H9 (cell line): ENCODE data around the gene WIPF1. TPM values are rescaled to one million over a fixed set of nuclear protein-coding genes. Genes with fewer than 3 reads are reported as not detected.

ENCODE experiments used
- DNase-seq: peaks from one replicate; pipeline ENCODE4 v3.0.0-alpha.2; 2017
- H2AFZ ChIP-seq: one replicate; pipeline ENCODE4 v1.6.1; 2013; ENCODE audit warnings: mild to moderate bottlenecking, low read length, control low read depth, moderate library complexity
- H2AK5ac ChIP-seq: 2 replicates; pipeline ENCODE4 v1.6.1; 2013; ENCODE audit warnings: low read length, control low read depth, mixed read lengths; ENCODE audit not compliant: insufficient read length
- H2BK120ac ChIP-seq: one replicate; pipeline ENCODE4 v1.6.1; 2013; ENCODE audit warnings: low read depth, mild to moderate bottlenecking, low read length, control low read depth, inconsistent platforms; ENCODE audit not compliant: poor library complexity, severe bottlenecking
- H2BK12ac ChIP-seq: 2 replicates; pipeline ENCODE4 v1.6.1; 2013; ENCODE audit warnings: low read length, control low read depth, mixed read lengths, low read depth; ENCODE audit not compliant: insufficient read length
- H2BK15ac ChIP-seq: 2 replicates; pipeline ENCODE4 v1.6.1; 2013; ENCODE audit warnings: low read depth, low read length, control low read depth
- H2BK20ac ChIP-seq: one replicate; pipeline ENCODE4 v1.6.1; 2013; ENCODE audit warnings: low read depth, mild to moderate bottlenecking, low read length, control low read depth, inconsistent platforms; ENCODE audit not compliant: poor library complexity, severe bottlenecking
- H2BK5ac ChIP-seq: 2 replicates; pipeline ENCODE4 v1.6.1; 2013; ENCODE audit warnings: low read length, control low read depth, mixed read lengths; ENCODE audit not compliant: insufficient read length
- H3K14ac ChIP-seq: 2 replicates; pipeline ENCODE4 v1.6.1; 2013; ENCODE audit warnings: low read length, control low read depth; ENCODE audit not compliant: insufficient read depth
- H3K18ac ChIP-seq: 2 replicates; pipeline ENCODE4 v1.6.1; 2013; ENCODE audit warnings: low read depth, mild to moderate bottlenecking, mixed read lengths, low read length, control low read depth; ENCODE audit not compliant: insufficient read length
- H3K23ac ChIP-seq: 2 replicates; pipeline ENCODE4 v1.6.1; 2013; ENCODE audit warnings: low read length, control low read depth, mixed read lengths, low read depth; ENCODE audit not compliant: insufficient read length
- H3K23me2 ChIP-seq: 2 replicates; pipeline ENCODE4 v1.6.1; 2013; ENCODE audit warnings: low read depth, mild to moderate bottlenecking, mixed read lengths, low read length, control low read depth; ENCODE audit not compliant: insufficient read length, poor library complexity, severe bottlenecking
- H3K27ac ChIP-seq: 2 replicates; pipeline ENCODE4 v1.5.1; 2013; ENCODE audit warnings: low read length, control low read depth, mixed read lengths, low read depth; ENCODE audit not compliant: insufficient read length
- H3K27me3 ChIP-seq: 2 replicates; pipeline ENCODE4 v1.6.1; 2013; ENCODE audit warnings: low read length, control low read depth, inconsistent platforms; ENCODE audit not compliant: insufficient read depth
- H3K4ac ChIP-seq: 2 replicates; pipeline ENCODE4 v1.6.1; 2013; ENCODE audit warnings: low read depth, mild to moderate bottlenecking, control low read depth, inconsistent platforms, low read length, moderate library complexity
- H3K4me1 ChIP-seq: 2 replicates; pipeline ENCODE4 v1.6.1; 2013; ENCODE audit warnings: low read length, control low read depth, inconsistent platforms; ENCODE audit not compliant: insufficient read depth
- H3K4me2 ChIP-seq: 2 replicates; pipeline ENCODE4 v1.6.1; 2013; ENCODE audit warnings: low read length, control low read depth, mixed read lengths; ENCODE audit not compliant: insufficient read length, insufficient read depth
- H3K56ac ChIP-seq: 2 replicates; pipeline ENCODE4 v1.6.1; 2013; ENCODE audit warnings: low read depth, mild to moderate bottlenecking, mixed read lengths, low read length, control low read depth; ENCODE audit not compliant: insufficient read length
- H3K79me1 ChIP-seq: 2 replicates; pipeline ENCODE4 v1.6.1; 2013; ENCODE audit warnings: low read depth, mild to moderate bottlenecking, moderate library complexity, low read length, control low read depth, inconsistent platforms; ENCODE audit not compliant: insufficient read depth, poor library complexity, severe bottlenecking
- H3K79me2 ChIP-seq: 2 replicates; pipeline ENCODE4 v1.6.1; 2013; ENCODE audit warnings: low read length, control low read depth, inconsistent platforms; ENCODE audit not compliant: insufficient read depth
- H3K9ac ChIP-seq: 2 replicates; pipeline ENCODE4 v1.6.1; 2013; ENCODE audit warnings: low read length, control low read depth, mixed read lengths; ENCODE audit not compliant: insufficient read length; ENCODE audit errors: extremely low read depth
- H3K9me3 ChIP-seq: one replicate; pipeline ENCODE4 v1.6.1; 2013; ENCODE audit warnings: low read depth, low read length, inconsistent platforms; ENCODE audit not compliant: control insufficient read depth
- H3T11ph ChIP-seq: one replicate; pipeline ENCODE4 v1.6.1; 2013; ENCODE audit warnings: mild to moderate bottlenecking, low read length, control low read depth, inconsistent platforms
- H4K20me1 ChIP-seq: one replicate; pipeline ENCODE4 v1.6.1; 2013; ENCODE audit not compliant: control insufficient read depth, insufficient read length, insufficient read depth
- H4K5ac ChIP-seq: 2 replicates; pipeline ENCODE4 v1.6.1; 2013; ENCODE audit warnings: low read depth, mild to moderate bottlenecking, mixed read lengths, low read length, control low read depth; ENCODE audit not compliant: insufficient read length
- H4K8ac ChIP-seq: replicated peaks from 2 replicates; pipeline ENCODE4 v1.6.1; 2013; ENCODE audit warnings: low read length, control low read depth, mixed read lengths, low read depth; ENCODE audit not compliant: insufficient read length
- H4K91ac ChIP-seq: 2 replicates; pipeline ENCODE4 v1.6.1; 2013; ENCODE audit warnings: low read depth, mild to moderate bottlenecking, moderate library complexity, mixed read lengths, low read length, control low read depth; ENCODE audit not compliant: insufficient read length
- H3K27ac Mint-ChIP-seq, 3 experiments: 2 replicates in 2 of 3; 3 replicates in 1 of 3; pipeline ENCODE4 v1.8.0; 2020 to 2021; ENCODE audit warnings: mixed read lengths in 3 of 3, mild to moderate bottlenecking in 1 of 3, moderate library complexity in 1 of 3
- H3K27me3 Mint-ChIP-seq: 2 replicates; pipeline ENCODE4 v1.8.0; 2021; ENCODE audit warnings: low read depth, mild to moderate bottlenecking, moderate library complexity, mixed read lengths
- H3K36me3 Mint-ChIP-seq, 3 experiments: 2 replicates in 2 of 3; 3 replicates in 1 of 3; pipeline ENCODE4 v1.8.0; 2020 to 2021; ENCODE audit warnings: low read depth in 3 of 3, mixed read lengths in 3 of 3; ENCODE audit not compliant: insufficient read depth in 1 of 3
- H3K4me1 Mint-ChIP-seq, 2 experiments: 2 replicates each; pipeline ENCODE4 v1.8.0; 2020; ENCODE audit warnings: mixed read lengths in 2 of 2
- H3K4me3 Mint-ChIP-seq, 2 experiments: 2 replicates in 1 of 2; 3 replicates in 1 of 2; pipeline ENCODE4 v1.8.0; 2020 to 2021; ENCODE audit warnings: mild to moderate bottlenecking in 2 of 2, mixed read lengths in 2 of 2, moderate library complexity in 1 of 2
- H3K9me3 Mint-ChIP-seq, 2 experiments: 2 replicates in 1 of 2; 3 replicates in 1 of 2; pipeline ENCODE4 v1.8.0; 2020; ENCODE audit warnings: mild to moderate bottlenecking in 2 of 2, mixed read lengths in 2 of 2, moderate library complexity in 1 of 2
- WGBS: extraction: QIAGEN DNeasy Blood & Tissue Kit; methylation state at CpG from one replicate; pipeline ENCODE4 v1.1.7; 2013; ENCODE audit warnings: missing lambda C conversion rate, low lambda C conversion rate, mixed read lengths; ENCODE audit not compliant: insufficient read length; ENCODE audit errors: extremely low coverage; 5-methylcytosine and 5-hydroxymethylcytosine counted together
- total RNA-seq: library from RNA; stranded (reverse); gene quantifications from 2 replicates; pipeline ENCODE4 v1.2.1, GENCODE V29; 2021
- TF ChIP-seq, protein P1 (sequence below): fragments of 200-600 bp; sonication (generic); conservative IDR thresholded peaks from 3 replicates; pipeline ENCODE4 v1.8.0; 2021; ENCODE audit warnings: antibody characterized with exemption, mild to moderate bottlenecking

Gene WIPF1
- total RNA-seq, 1 experiment from 2014 or later, result 5.1 TPM

DNA sequence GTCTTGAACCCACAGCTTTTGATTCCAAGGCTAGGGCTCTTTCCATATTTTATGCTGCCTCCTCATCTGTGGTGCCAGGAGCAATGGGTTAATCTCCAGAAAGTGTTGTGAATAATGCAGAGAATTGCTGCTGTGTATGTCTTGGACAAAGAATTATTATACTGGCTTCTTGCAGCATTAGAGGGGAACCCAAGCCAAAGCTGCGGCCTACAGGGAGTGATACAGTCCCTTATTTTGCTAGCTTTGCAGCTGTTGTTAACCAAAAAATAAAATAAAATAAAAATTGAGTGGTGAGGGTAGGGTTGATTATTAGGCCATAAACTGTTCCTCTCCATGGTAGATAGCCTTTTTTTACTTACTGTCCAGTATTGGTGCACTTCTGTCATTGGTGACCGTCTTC lies 16.7 kb downstream of the WIPF1 start:
- Histone ChIP-seq H2BK12ac (no peak overlapping the region), H3K18ac (no peak overlapping the region), H2BK120ac (no peak overlapping the region), H3K79me2 (no peaks in the 10 kb centered on the region), H3K79me1 (no peaks in the 10 kb centered on the region), H2BK15ac (no peak overlapping the region), H3K14ac (no peak overlapping the region), H3K4ac (no peak overlapping the region), H2BK5ac (no peak overlapping the region), H3K4me1 (peaks cover 8% of the 10 kb centered on the region; the same call in 1 of the 2 replicates), H3K27ac (no peak overlapping the region), H2AK5ac (no peak overlapping the region), H3K27me3 (no peaks in the 10 kb centered on the region), H3K4me2 (no peak overlapping the region), H4K91ac (no peak overlapping the region), H2AFZ (no peak overlapping the region), H3K9ac (no peak overlapping the region), H3K23ac (no peak overlapping the region), H3T11ph (no peak overlapping the region), H3K56ac (no peak overlapping the region), H2BK20ac (no peak overlapping the region), H3K23me2 (no peaks in the 10 kb centered on the region), H4K8ac (no peak overlapping the region), H4K20me1 (no peaks in the 10 kb centered on the region), H4K5ac (no peak overlapping the region), H3K9me3 (no peaks in the 10 kb centered on the region)
- no peak for DNase-seq
- Mint-ChIP-seq H3K4me1 (peaks cover 21 to 24% of the 10 kb centered on the region in 2 experiments), H3K27ac (no peak overlapping the region), H3K36me3 (no peaks in the 10 kb centered on the region), H3K27me3 (no peaks in the 10 kb centered on the region), H3K9me3 (no peaks in the 10 kb centered on the region), H3K4me3 (no peak overlapping the region)
- WGBS, result no CpG with 5 or more reads among the region's 2 CpGs
- TF ChIP-seq, protein P1, sequence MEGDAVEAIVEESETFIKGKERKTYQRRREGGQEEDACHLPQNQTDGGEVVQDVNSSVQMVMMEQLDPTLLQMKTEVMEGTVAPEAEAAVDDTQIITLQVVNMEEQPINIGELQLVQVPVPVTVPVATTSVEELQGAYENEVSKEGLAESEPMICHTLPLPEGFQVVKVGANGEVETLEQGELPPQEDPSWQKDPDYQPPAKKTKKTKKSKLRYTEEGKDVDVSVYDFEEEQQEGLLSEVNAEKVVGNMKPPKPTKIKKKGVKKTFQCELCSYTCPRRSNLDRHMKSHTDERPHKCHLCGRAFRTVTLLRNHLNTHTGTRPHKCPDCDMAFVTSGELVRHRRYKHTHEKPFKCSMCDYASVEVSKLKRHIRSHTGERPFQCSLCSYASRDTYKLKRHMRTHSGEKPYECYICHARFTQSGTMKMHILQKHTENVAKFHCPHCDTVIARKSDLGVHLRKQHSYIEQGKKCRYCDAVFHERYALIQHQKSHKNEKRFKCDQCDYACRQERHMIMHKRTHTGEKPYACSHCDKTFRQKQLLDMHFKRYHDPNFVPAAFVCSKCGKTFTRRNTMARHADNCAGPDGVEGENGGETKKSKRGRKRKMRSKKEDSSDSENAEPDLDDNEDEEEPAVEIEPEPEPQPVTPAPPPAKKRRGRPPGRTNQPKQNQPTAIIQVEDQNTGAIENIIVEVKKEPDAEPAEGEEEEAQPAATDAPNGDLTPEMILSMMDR, result no peak
